ENCODE measurements around the gene PDE4A.
"Not testable (repeated sequence)": the region's sequence is repeated elsewhere in the genome, so short reads cannot be mapped to it uniquely, and the experiment has no call there.

PDE4A gene

DNA sequence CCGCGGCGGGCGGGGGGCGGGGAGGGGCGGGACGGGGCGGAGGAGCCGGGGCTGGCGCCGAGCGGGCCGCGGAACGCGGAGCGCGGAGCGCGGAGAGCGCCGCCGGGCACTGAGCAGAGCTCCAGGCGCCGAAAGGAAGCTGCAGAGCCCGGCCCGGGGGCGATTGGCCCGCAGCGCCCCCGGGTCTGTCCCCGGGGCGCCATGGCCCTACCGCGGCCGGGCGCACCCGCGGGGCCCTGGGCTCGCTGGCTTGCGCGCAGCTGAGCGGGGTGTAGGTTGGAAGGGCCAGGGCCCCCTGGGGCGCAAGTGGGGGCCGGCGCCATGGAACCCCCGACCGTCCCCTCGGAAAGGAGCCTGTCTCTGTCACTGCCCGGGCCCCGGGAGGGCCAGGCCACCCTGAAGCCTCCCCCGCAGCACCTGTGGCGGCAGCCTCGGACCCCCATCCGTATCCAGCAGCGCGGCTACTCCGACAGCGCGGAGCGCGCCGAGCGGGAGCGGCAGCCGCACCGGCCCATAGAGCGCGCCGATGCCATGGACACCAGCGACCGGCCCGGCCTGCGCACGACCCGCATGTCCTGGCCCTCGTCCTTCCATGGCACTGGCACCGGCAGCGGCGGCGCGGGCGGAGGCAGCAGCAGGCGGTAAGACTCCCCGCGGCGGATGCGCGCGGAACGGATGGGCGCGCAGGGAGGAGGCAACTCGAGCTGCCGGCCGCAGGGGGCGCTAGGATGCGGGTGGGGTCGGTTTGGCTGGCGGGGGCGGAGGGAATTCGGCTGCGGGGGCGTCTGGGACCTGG lies at the start of gene PDE4A:
Gene PDE4A (plus strand): TSS at position 95 of the 796 bp plus-strand sequence. CDS start 227 bp downstream, at position 322.
- DNase-seq = peak; percentile 64

DNA sequence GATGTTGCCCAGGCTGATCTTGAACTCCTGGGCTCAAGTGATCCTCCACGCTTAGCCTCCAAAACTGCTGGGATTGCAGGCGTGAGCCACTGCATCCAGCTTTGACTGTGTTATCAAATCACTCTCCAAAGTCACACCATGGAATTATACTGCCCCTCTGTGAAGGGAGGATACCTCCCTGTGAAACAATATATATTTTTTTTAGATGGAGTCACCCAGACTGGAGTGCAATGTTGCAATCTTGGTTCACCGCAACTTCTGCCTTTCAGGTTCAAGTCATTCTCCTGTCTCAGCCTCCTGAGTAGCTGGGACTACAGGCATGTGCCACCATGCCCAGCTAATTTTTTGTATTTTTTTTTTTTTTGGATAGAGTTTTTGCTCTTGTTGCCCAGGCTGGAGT lies 47.6 kb upstream of the PDE4A start:
- no peak for DNase-seq

DNA sequence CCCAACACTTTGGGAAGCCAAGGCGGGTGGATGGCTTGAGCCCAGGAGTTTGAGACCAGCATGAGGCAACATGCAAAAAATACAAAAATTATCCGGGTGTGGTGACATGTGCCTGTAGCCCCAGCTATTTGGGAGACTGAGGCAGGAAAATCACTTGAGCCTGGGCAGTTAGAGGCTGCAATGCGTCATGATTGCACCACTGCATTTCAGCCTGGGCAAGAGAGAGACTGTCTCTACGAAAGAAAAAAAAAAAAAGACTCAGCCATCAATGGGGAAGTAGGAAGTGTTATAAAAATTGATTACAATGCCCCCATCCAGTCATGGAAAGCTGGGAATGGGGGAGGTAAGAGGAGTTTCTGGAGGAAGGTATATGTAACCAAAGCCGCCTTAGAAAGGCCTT lies 45.4 kb upstream of the PDE4A start:
- DNase-seq = no peak

DNA sequence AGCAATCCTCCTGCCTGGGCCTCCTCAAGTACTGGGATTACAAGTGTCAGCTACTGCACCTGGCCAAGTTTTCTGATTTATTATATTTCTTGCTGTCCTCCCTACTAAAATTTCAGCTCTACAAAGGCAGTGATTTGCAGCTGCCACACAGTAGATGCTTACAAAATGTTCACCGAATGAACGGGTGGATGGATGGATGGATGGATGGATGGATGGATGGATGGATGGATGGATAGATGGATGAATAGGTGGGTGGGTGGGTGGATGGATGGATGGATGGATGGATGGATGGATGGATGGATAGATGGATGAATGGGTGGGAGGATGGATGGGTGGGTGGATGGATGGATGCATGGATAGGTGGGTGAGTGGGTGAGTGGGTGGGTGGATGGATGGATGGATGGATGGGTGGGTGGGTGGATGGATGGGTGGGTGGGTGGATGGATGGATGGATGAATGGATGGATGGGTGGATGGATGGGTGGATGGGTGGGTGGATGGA lies 43.1 kb upstream of the PDE4A start:
- not testable (repeated sequence) for DNase-seq

DNA sequence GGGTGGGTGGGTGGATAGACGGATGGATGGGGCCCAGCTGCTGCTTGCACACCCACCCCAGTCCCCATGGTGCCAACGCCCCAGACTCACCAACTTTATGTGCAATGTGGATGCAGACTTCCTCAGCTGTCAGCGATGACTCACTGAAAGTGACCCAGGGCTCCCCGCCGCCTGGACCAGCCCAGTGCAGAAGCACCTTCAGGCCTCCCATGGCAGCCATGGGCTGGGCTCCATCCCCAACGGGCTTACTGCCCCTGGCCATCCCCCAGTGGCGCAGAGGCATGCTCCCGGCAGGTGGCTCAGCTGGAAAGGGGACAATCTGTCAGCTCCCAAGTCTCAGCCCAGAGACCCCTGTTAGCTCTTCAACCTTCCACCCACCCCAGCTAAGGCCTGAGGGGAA lies 42.2 kb upstream of the PDE4A start:
- no peak for DNase-seq

DNA sequence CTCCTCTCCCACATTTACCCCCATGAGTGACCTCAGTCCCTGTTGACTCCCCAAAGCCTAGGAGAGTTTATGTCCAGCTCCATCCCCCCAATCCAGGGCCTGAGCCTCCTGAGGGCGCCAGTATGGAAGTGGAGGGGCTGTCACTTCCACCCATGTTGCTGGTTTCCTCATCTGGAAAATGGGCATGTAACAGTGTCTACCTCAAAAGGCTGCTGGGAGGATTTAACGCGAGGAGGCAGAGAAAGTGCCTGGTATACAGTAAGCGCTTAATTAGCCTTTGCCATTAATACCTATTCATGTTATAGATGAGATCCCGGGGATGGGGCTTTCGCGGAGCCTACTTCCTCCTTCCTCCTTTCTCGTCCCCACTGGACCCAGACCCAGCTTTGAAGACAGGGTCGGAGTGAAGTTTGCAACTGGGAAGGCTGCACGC lies 40.4 kb upstream of the PDE4A start:
- DNase-seq = no peak

DNA sequence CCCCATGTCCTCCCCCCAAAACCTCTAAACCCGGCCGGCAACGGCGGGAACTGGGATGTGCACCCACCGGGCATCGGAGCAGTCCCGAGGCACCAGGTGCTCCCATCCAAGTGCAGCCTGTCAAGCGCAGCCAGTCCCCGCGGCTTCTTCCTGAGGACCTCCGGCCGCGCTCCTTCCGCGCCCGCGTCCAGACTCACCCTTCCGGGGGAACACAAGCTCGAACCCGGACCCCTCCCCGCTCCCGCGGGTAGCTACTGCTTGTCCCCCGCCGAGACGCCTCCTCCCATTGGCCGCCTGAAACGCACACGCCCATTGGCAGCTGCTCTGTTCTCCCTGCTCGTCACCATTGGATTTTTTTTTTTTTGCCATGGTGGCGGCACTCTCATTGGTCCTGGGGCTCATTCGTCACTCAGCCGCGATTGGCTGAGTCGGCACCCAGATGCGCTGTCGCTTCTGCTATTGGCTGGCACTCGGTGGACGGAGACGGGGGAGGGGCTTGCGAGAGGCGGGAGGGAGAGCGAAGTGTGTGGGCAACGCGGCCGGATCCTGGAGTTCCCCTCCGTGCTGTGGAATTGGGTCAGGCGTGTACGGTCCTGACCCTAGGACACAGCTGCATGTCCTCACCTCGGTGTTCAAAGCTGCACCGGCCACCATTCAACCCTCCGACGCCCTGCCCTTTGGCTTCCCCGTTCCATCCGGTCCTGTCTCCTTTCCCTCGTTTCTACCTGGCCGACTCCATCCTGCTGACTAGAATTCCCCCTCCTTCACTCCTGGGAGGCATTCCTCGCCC lies 39.8 kb upstream of the PDE4A start, which contains the start of gene TYK2:
Gene TYK2 (minus strand): TSS at position 260 of the 790 bp plus-strand sequence. CDS start 2,166 bp downstream, outside the sequence.
- peak; percentile 99 for DNase-seq

DNA sequence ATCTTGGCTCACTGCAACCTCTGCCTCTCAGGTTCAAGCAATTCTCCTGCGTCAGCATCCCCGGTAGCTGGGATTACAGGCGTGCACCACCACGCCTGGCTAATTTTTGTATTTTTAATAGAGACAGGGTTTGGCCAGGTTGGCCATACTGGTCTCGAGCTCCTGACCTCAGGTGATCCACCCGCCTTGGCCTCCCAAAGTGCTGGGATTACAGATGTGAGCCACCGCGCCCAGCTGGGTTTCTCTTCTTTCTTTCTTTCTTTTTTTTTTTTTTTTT lies 37.2 kb upstream of the PDE4A start:
- DNase-seq = not testable (repeated sequence)

DNA sequence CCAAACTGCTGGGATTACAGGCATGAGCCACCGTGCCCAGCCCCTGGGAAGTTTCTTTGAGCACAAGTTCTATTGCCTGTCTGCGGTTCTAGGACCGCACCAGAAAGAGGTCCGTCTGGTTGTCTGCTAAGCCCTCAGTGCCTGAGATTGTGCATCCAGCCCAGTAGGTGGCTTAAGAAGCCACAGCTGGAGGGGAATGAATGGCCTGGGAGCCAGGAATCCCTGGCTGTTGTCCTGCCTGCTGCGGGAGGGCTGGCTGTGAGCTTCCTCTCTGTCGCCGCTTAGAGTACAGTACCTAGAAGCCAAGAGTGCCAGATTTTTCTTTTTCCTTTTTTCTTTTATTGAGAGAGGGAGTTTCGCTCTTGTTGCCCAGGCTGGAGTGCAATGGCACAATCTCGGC lies 35.8 kb upstream of the PDE4A start:
- no peak for DNase-seq

DNA sequence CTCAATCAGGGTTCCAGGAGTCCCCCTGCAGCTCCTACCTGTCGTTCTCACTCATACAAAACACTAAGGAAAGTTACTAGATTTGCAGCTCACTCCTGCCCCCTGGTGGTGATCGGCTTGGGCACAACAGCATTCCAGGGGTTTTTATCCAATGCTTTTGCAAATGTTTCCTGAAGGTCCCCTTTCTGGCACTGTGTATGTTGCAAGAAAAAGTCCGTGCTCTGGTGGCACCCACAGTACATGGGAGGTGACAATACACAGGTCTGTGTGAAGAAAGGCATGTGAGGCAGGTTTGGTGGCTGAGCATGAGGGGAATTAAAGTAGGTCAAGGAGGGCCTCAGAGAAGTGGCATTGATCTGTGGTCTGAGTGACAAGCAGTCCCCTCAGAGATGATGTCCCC lies 31.4 kb upstream of the PDE4A start:
- DNase-seq = peak; percentile 61

DNA sequence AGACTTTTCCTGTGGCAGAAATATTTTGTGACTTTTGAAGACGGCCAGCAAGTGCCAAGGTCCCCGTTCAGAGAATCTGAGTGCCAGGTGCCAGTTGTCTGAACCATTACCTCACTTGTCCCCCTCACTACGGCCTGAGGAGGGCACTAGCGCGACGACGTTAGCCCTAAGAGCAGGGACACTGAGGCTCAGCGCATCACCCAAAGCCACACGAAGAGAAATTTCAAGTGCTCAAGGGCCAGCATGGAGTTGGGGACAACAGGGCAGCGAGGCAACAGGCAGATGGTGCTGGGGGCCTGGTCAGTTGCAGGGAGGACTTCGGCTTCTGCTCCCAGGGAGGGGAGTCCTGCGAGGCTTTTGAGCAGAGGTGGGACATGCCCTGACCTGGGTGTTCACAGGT lies 30.5 kb upstream of the PDE4A start:
- DNase-seq = no peak

DNA sequence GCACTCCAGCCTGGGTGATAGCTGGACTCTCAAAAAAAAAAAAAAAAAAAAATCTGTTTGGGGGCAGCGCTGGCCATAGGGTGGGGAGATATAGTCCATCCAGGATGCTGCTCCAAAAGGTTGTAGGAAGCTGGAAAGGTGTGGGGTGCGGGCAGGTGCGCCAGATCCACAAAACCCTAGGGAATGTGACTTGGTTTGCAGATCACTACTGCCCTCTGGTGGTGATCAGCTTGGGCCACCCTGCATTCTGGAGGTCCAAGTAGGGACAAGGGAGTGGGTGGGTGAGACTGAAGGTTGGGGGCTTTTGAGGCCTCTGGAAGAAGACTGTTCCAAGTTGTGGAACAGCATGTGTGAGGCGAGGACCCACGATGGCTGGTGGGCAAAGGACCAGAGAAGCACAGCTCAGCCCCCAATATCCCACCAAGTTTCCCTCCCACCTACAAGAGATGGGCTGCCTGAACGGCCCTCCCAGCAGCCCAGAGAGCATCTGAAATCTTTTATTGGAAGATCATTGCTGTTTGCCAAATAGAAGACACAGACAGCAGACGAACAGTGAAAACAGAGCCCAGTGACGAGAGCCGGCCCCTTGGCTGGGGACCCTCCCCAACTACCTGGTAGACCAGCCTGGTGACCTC lies 29.6 kb upstream of the PDE4A start:
- DNase-seq = peak; percentile 52

DNA sequence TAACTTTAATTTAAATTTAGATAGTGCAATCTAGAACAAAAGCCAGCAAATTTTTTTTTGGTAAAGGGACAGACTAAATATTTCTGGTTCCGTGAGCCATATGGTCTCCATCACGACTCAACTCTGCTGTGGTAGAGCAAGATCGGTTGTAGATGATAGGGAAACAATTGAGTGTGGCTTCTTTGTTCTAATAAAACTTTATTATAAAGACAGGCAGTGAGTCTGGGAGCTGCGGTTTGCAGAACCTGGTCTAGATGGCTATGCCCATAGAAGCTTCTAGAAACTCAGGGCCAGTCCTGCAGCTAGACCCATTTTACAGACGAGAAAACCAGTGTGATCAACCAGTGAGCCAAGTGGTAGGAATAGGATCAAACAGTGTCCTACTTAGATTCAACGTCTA lies 28.2 kb upstream of the PDE4A start:
- no peak for DNase-seq

DNA sequence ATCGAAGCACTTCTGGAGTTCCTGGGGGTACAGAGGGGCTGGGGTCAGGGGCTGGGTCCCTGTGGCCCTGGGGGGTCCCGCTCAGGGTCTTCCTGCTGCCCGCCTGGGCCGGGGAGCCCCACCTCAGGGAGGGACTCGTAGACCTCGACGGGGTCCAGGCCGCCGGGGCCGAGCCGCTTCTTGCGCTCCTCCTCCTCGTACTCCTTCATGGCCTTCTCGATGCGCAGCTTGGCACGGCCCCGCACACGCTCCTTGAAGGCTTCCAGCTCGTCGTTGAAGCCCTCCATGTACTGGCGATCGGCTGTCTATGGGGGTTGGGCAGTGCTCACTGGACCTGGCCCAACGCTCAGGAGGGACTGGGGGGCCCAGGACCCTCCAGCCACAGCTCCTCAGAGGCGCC lies 27.2 kb upstream of the PDE4A start:
- DNase-seq = no peak

DNA sequence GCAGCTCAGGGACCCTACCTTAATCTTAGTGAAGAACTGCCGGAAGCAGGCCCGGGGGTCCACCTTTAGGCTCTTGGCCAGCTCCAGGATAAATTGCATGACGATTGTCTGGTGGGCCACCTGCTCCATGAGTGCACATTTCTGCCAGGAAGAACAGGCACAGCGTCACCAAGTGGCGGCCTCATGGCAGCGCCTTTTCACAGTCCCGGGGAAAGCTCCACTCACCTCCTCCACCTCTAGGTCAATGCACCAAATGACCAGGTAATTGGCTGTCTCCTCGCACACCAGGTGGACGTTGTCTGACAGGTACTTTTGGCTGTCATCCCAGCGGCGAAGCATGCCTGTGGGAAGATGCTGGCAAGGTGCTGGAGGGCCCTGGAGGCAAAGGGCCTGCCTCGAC lies 25.3 kb upstream of the PDE4A start:
- no peak for DNase-seq

DNA sequence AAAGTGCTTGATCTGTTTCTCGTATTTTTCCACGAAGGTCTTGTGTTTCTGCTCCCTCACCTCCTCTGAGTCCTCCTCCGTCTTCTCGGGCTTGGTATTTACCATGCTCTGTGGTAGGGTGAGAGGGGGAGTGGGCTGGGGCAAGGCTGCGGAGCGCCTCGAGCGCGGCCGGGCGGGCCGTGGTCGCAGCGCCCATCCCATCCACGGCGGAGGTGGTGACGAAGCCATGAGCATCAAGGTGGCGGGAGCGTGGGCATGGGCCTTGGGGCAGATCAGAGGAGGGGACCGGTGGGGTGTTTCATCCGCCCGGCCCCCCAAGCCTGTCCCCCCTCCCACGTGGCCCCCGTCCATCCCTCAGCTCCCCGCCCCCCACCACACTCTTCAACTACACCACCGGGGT lies 24.9 kb upstream of the PDE4A start:
- no peak for DNase-seq

DNA sequence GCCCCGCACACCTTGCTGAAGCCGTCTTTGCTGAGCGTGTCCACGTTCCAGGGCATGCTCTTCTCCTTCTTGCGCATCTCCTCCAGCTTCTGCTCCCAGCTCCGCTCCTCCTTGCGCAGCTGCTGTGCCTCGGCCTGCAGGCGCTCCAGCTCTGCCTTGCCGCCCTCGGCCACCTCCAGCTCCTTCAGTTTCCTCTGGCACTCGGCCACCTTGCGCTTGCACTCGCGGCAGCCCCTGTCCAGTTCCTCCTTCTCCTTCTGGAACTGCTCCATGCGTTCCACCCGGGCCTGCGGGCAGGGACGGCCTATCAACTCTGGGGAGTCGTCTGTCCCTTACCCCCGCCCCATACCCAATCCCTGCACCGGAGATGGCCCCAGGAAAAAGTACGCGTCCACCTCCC lies 24.4 kb upstream of the PDE4A start:
- no peak for DNase-seq

DNA sequence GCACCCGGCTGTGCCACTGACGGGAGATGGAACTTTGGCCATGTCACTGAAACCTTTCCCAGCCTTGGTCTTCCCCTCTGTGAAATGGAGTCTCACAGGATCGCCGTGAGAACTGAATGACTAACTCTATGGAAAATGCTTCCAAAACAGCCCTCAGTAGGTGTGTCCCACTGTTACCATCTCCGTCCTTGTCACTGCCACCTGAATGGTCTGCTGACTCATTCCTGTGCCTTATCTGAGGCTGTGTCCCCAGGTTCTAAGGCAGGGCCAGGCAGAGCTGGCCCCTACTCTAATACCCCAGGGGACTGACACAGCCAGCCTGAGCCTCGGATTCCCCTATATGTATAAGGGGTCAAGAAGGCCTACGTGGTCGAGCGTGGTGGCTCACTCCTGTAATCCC lies 21.5 kb upstream of the PDE4A start:
- DNase-seq = no peak

DNA sequence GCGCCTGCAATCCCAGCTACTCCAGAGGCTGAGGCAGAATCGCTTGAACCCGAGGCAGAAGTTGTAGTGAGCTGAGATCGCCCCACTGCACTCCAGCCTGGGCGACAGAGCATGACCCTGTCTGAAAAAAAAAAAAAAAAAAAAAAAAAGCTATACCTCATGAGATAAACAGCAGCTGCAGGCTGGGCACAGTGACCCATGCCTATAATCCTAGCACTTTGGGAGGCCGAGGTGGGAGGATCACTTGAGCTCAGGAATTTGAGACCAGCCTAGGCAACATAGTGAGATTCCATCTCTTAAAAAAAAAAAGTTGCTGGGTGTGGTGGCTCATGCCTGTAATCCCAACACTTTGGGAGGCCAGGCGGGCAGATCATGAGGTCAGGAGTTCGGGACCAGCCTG lies 21.0 kb upstream of the PDE4A start:
- DNase-seq = not testable (repeated sequence)

DNA sequence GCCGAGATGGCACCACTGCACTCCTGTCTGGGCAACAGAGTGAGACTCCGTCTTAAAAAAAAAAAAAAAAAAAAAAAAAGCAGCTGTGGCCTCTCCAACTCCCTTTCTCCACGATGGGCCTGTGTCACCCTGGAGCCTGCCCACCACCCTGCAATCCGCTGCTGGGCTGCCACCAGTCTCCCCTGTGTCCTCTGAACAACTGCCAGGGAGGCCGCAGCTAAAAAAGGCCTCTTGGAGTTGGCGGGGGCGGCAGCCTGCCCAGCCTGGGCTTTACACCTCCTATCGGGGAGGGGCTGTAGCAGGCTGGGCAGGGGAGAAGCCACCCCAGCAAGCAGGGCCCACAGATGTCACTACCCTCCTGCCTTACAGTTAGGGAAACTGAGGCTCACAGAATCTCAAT lies 20.5 kb upstream of the PDE4A start:
- no peak for DNase-seq

DNA sequence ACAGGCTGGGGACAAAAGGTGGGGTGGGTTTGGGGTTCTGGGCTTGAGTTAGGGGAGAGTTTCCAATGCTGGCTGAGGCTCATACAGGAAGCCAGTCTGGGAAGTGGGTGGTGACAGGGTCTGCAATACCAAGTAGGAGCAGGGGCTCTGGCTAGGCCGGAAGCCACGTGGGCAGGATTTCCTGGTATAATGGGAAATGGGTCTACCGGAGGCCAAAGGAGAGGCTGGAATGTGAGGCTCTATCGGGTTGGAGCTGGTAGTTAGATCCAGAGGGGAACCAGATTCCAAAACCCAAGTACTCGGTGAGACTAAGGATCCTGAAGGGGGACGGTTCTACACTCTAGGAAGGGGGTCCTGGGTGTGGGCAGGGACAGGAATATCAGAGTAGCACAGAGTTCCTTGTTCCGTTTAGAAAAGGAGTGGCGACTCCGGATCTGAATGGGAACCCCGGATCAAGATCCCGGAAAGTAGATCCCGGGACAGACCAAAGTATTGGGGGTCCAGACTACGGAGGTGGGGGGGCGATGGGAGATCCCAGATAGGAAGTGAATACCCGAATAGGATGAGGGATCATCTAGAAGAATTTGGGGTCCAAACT lies 17.8 kb upstream of the PDE4A start:
- no peak for DNase-seq

DNA sequence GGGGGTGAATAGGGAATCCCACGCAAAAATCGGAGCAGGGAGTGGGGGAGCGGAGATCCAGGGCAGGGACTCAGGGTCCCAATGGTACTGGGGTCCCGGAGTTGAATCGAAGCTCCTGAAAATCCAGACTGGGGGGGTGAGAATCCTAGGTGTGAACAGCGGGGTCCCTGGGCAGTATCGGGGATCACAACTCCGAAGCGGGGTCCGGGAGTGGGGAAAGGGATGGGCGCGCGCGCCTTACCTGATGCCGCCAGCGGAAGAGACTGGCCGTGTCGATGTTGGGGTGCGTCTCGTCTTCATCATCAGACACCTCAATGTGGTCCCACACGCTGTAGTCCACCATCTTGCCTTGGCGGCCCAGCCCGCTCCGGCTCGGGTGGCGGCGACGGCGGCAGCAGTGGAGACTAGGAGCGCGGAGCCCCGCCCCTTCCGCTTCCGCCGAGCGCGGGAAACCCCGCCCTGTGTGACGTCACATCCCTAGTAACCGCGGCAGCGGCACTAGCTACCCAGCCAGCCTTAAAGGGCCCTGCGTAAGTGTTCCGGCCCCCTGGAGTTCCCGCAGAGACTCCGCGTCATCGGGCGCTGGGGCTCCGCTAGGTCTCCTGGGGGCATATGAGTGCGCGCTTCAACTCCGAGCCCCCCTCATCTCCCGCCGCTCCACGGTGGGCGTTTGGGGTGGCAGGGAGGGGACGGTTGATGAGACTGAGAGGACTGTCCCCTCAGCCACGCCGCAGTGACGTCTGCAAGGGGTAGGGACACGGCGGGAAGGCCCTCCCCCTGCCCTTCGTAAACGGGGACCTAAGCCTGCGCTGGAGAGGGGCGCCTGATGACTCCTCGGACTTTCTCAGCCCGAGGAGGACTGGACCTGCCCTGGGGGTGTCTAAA lies 17.0 kb upstream of the PDE4A start, which contains the start of gene CDC37:
Gene CDC37 (minus strand): TSS at position 406 of the 885 bp plus-strand sequence. CDS start 63 bp downstream, at position 343.
- DNase-seq = peak; percentile 97
